Activated T-helper 2 cell treated with anti-CD3 and anti-CD28 coated beads, Interferon-gamma antibody, Interleukin-2, Interleukin-4, amounts not matched to agents 10 μg/mL and 5 μg/mL and 100 μg/mL, durations not matched to agents 14 hours and 24 hours and 36 hours (primary cell): Measurements from ENCODE around the gene DAB2IP. TPM values are rescaled to one million over a fixed set of nuclear protein-coding genes. Genes with fewer than 3 reads are reported as not detected.

ENCODE experiments used
- DNase-seq: peaks from one replicate; pipeline ENCODE4 v3.0.0; 2021; ENCODE audit warnings: low spot score
- H3K27ac Mint-ChIP-seq: one replicate; pipeline ENCODE4 v1.8.0; 2021; ENCODE audit warnings: mixed read lengths
- H3K27me3 Mint-ChIP-seq: one replicate; pipeline ENCODE4 v1.8.0; 2021; ENCODE audit warnings: low read depth, mixed read lengths
- H3K36me3 Mint-ChIP-seq: one replicate; pipeline ENCODE4 v1.8.0; 2021; ENCODE audit warnings: low read depth, mixed read lengths
- H3K4me1 Mint-ChIP-seq: one replicate; pipeline ENCODE4 v1.8.0; 2021; ENCODE audit warnings: low read depth, mixed read lengths
- H3K4me3 Mint-ChIP-seq: one replicate; pipeline ENCODE4 v1.8.0; 2021; ENCODE audit warnings: low read depth, mild to moderate bottlenecking, moderate library complexity, mixed read lengths
- H3K9me3 Mint-ChIP-seq: one replicate; pipeline ENCODE4 v1.8.0; 2021; ENCODE audit warnings: mixed read lengths
- intact Hi-C: fragments of 100-400 bp; cut with micrococcal nuclease; formaldehyde crosslinking; loops from one replicate; pipeline ENCODE4 v1.15.1; 2023
- total RNA-seq: library from RNA; stranded (reverse); gene quantifications from 2 replicates; pipeline ENCODE4 v1.2.3, GENCODE V29; 2022

The DAB2IP gene
- total RNA-seq, 1 donor from 2014 or later, result not detected

- no peak overlapping the region for H3K4me3 Mint-ChIP-seq
- peaks cover 53% of the 10 kb centered on the region for H3K27me3 Mint-ChIP-seq
- DNase-seq, result no peak
- intact Hi-C loops, result no loop called here
- no peaks in the 10 kb centered on the region for H3K9me3 Mint-ChIP-seq
- H3K36me3 Mint-ChIP-seq, result no peaks in the 10 kb centered on the region
- H3K27ac Mint-ChIP-seq, result no peak overlapping the region
- no peaks in the 10 kb centered on the region for H3K4me1 Mint-ChIP-seq
These were observed 483 bp upstream of the DAB2IP start for GRCh38 chr9:121651008-121651294.

GRCh38 chr9:121652021-121652837, 795 bp downstream of the DAB2IP start:
- intact Hi-C loops, result no loop called here
- Mint-ChIP-seq H3K9me3 (no peaks in the 10 kb centered on the region), H3K36me3 (no peaks in the 10 kb centered on the region), H3K4me3 (peak overlapping the region; percentile 21), H3K4me1 (no peaks in the 10 kb centered on the region), H3K27ac (no peak overlapping the region), H3K27me3 (peaks cover 57% of the 10 kb centered on the region)
- DNase-seq, result no peak

GRCh38 chr9:121652838-121653231, 1.4 kb downstream of the DAB2IP start:
- no peak for DNase-seq
- intact Hi-C loops, result no loop called here
- H3K27me3 Mint-ChIP-seq, result peaks cover 55% of the 10 kb centered on the region
- no peaks in the 10 kb centered on the region for H3K36me3 Mint-ChIP-seq
- H3K4me1 Mint-ChIP-seq, result no peaks in the 10 kb centered on the region
- no peak overlapping the region for H3K27ac Mint-ChIP-seq
- no peaks in the 10 kb centered on the region for H3K9me3 Mint-ChIP-seq
- H3K4me3 Mint-ChIP-seq, result no peak overlapping the region

DNA sequence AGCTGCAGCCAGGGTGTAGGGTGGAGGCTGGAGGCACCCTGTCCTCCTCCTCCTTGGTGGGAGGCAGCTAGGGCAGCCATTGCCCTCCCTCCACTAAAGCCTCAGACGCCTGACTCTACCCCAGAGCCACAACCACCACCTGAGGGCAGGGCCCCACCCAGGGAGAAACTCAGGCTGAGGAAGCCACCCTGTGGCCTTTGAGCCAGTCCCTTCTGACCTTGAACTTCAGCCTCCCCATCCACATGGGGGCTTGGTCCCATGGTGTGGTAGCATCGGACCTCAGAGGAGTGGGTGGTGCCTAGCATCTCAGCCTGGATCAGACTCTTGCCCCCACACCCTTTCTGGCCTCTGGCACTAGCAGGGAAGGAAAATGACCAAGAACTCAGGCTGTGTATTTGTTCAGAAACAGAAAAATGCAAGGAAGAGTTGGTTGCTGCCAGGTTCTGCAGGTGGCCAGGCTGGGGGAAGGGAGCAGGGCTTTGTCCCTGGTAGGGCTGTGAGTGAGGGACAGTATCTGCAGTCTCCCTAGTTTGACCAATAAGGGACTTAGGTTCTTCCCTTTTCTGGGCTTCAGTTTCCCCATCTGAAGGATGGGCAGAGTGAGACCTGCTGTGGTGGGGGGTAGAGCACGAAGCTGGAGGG, 3.2 kb downstream of the DAB2IP start:
- Mint-ChIP-seq H3K36me3 (no peaks in the 10 kb centered on the region), H3K4me1 (no peaks in the 10 kb centered on the region)

DNA sequence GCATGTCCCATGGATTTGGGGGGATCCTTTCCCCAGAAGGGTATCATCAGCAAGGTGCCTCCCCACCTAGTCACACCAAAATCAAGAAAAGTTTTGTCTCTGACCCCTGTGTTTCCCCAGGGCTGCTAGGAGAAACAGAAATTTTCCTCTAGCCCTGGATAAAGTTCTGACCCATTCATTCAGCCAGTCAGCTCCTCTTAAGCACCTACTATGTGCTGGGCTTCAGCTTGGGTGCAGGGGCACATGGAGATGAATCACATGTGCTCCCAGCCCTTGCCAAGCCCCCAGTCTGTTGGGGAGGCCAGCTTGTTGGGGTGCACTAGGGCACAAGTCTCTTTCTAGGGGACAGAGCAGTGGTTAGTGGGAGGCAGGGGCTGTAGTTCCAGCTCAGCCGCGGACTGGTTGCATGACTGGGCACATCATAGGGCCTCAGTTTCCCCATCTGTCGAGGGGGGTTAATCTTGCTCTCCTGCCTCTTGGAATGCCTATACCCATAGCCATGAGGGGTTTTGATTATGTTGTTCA, 3.9 kb downstream of the DAB2IP start:
- H3K4me3 Mint-ChIP-seq, result no peak overlapping the region

More for the DNA sequence above, 3.2 kb downstream of the DAB2IP start:
- no peak for DNase-seq
- intact Hi-C loops, result no loop called here
- Mint-ChIP-seq H3K27me3 (peaks cover 41% of the 10 kb centered on the region), H3K4me3 (no peak overlapping the region), H3K27ac (no peak overlapping the region), H3K9me3 (no peaks in the 10 kb centered on the region)

GRCh38 chr9:121656941-121657470, 5.6 kb downstream of the DAB2IP start:
- no peaks in the 10 kb centered on the region for H3K4me1 Mint-ChIP-seq
- H3K36me3 Mint-ChIP-seq, result no peaks in the 10 kb centered on the region
- H3K27me3 Mint-ChIP-seq, result peaks cover 24% of the 10 kb centered on the region
- no peaks in the 10 kb centered on the region for H3K9me3 Mint-ChIP-seq
- H3K27ac Mint-ChIP-seq, result no peak overlapping the region
- DNase-seq, result no peak
- intact Hi-C loops, result no loop called here
- no peak overlapping the region for H3K4me3 Mint-ChIP-seq

More for the DNA sequence above, 3.9 kb downstream of the DAB2IP start:
- peaks cover 35% of the 10 kb centered on the region for H3K27me3 Mint-ChIP-seq
- no peak for DNase-seq
- no peak overlapping the region for H3K27ac Mint-ChIP-seq
- intact Hi-C loops, result no loop called here
- H3K36me3 Mint-ChIP-seq, result no peaks in the 10 kb centered on the region
- no peaks in the 10 kb centered on the region for H3K4me1 Mint-ChIP-seq
- no peaks in the 10 kb centered on the region for H3K9me3 Mint-ChIP-seq

GRCh38 chr9:121658166-121658565, 6.7 kb downstream of the DAB2IP start:
- no peak overlapping the region for H3K27ac Mint-ChIP-seq
- DNase-seq, result no peak
- no peaks in the 10 kb centered on the region for H3K36me3 Mint-ChIP-seq
- H3K4me3 Mint-ChIP-seq, result no peak overlapping the region
- H3K9me3 Mint-ChIP-seq, result no peaks in the 10 kb centered on the region
- no peaks in the 10 kb centered on the region for H3K4me1 Mint-ChIP-seq
- peaks cover 15% of the 10 kb centered on the region for H3K27me3 Mint-ChIP-seq
- intact Hi-C loops, result no loop called here

GRCh38 chr9:121658591-121658990, 7.2 kb downstream of the DAB2IP start:
- intact Hi-C loops, result no loop called here
- no peaks in the 10 kb centered on the region for H3K9me3 Mint-ChIP-seq
- no peaks in the 10 kb centered on the region for H3K36me3 Mint-ChIP-seq
- no peak for DNase-seq
- H3K27ac Mint-ChIP-seq, result no peak overlapping the region
- no peaks in the 10 kb centered on the region for H3K4me1 Mint-ChIP-seq
- H3K27me3 Mint-ChIP-seq, result peaks cover 11% of the 10 kb centered on the region
- no peak overlapping the region for H3K4me3 Mint-ChIP-seq

GRCh38 chr9:121660367-121660766, 8.9 kb downstream of the DAB2IP start:
- H3K27me3 Mint-ChIP-seq, result peaks cover 3% of the 10 kb centered on the region
- H3K4me1 Mint-ChIP-seq, result no peaks in the 10 kb centered on the region

GRCh38 chr9:121660876-121661275, 9.4 kb downstream of the DAB2IP start:
- no peaks in the 10 kb centered on the region for H3K9me3 Mint-ChIP-seq
- intact Hi-C loops, result no loop called here
- no peak overlapping the region for H3K4me3 Mint-ChIP-seq

More at GRCh38 chr9:121660367-121660766, 8.9 kb downstream of the DAB2IP start:
- DNase-seq, result no peak
- Mint-ChIP-seq H3K27ac (no peak overlapping the region), H3K4me3 (no peak overlapping the region), H3K9me3 (no peaks in the 10 kb centered on the region), H3K36me3 (no peaks in the 10 kb centered on the region)
- intact Hi-C loops, result no loop called here

DNA sequence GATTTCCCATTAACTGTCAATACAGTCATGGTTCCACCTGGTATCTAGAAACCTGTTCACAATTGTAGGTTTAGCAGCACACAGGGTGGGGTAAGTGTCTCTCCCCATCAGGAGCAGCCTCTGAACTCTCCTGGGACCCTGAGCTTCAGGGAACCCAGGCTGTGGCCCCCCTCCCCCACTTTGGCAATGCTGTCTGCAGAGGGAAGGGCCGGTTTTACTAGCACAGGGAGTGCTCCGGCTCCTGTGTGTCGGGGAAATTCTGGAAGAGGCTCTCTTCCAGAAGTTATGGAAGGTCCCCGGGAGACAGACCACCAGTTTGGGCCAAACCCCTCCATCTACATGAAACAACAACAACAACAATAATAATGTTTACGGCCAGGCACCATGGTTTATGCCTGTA, 9.9 kb downstream of the DAB2IP start:
- no peak for DNase-seq
- H3K27me3 Mint-ChIP-seq, result peaks cover 3% of the 10 kb centered on the region
- H3K9me3 Mint-ChIP-seq, result no peaks in the 10 kb centered on the region
- H3K27ac Mint-ChIP-seq, result no peak overlapping the region
- H3K4me1 Mint-ChIP-seq, result no peaks in the 10 kb centered on the region
- intact Hi-C loops, result no loop called here
- H3K36me3 Mint-ChIP-seq, result no peaks in the 10 kb centered on the region
- H3K4me3 Mint-ChIP-seq, result no peak overlapping the region

More at GRCh38 chr9:121660876-121661275, 9.4 kb downstream of the DAB2IP start:
- no peak overlapping the region for H3K27ac Mint-ChIP-seq
- H3K27me3 Mint-ChIP-seq, result peaks cover 3% of the 10 kb centered on the region
- H3K36me3 Mint-ChIP-seq, result no peaks in the 10 kb centered on the region
- no peaks in the 10 kb centered on the region for H3K4me1 Mint-ChIP-seq
- no peak for DNase-seq

DNA sequence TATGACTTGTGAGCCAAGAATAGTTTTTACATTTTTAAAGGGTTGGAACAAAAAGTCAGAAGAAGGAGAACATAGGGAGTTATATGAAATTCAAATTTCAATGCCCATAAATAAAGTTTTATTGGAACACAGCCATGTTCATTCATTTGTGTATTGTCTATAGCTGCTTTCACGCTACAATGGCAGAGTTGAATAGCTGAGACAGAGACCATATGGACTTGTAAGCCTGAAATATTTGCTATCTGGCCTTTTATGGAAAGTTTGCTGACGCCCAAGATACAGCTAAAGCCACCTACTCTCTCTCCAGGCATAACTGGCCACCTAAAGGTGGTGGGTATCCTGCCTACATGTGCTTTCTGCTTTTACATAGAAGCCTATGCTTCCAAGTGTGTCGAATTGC, 10.9 kb downstream of the DAB2IP start:
- Mint-ChIP-seq H3K27me3 (no peaks in the 10 kb centered on the region), H3K4me3 (no peak overlapping the region), H3K9me3 (no peaks in the 10 kb centered on the region), H3K27ac (no peak overlapping the region), H3K4me1 (no peaks in the 10 kb centered on the region), H3K36me3 (no peaks in the 10 kb centered on the region)
- intact Hi-C loops, result no loop called here
- DNase-seq, result no peak
